ENCODE results near the gene SEC14L1.

SEC14L1 gene

DNA sequence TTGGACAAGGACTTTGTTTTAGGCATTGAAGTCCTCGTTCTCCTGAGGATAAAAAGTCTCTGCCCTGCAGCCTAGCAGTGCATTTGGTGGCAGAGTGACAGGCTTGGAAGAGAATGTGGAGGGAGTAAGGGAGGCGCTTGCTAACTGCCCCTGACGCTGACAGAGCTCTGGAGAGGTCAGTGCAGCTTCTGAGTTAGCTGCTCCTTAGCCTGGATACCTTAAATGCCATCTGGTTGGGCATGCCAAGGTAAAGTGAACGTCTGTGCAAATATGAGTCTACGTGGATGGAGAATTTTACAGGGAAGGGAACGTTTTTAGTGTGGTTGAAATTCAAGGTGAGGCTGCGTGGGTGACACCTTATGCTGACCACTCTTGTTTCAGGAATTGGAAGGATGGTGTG, 44.4 kb downstream of the SEC14L1 start:
- H3K4me3 ChIP-seq (replicated peaks; ENCODE audit: low read depth, low read length) = no peak overlapping the region
- DNase-seq (ENCODE audit: low read depth) = peak; percentile 32
- TF ChIP-seq, protein P1, sequence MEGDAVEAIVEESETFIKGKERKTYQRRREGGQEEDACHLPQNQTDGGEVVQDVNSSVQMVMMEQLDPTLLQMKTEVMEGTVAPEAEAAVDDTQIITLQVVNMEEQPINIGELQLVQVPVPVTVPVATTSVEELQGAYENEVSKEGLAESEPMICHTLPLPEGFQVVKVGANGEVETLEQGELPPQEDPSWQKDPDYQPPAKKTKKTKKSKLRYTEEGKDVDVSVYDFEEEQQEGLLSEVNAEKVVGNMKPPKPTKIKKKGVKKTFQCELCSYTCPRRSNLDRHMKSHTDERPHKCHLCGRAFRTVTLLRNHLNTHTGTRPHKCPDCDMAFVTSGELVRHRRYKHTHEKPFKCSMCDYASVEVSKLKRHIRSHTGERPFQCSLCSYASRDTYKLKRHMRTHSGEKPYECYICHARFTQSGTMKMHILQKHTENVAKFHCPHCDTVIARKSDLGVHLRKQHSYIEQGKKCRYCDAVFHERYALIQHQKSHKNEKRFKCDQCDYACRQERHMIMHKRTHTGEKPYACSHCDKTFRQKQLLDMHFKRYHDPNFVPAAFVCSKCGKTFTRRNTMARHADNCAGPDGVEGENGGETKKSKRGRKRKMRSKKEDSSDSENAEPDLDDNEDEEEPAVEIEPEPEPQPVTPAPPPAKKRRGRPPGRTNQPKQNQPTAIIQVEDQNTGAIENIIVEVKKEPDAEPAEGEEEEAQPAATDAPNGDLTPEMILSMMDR (IDR thresholded peaks at IDR 0.05; ENCODE audit: low read length, missing control alignments) = no peak

DNA sequence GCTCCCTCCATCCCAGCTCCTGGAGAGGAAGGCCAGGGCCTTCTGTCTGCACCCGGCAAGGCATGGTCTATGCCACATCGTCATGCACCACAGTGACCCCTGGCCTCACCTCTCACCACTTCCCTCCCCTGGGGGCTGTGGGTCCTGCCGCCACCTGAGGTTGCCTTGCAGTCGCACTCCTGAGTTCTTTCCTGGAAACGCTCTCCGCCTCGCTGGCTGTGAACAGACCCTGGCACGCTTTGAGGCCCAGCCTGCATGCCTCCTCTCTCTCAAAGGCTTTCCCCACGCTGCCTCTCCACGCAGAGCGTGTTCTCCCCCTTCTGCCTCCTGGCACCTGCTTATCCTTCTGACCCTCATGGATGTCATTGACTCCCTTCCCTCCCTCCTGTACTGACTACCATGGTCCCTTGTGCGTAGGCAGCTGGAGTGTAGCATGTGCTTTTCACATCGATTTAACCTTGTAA, 45.4 kb downstream of the SEC14L1 start:
- TF ChIP-seq, protein P1 (IDR thresholded peaks at IDR 0.05; ENCODE audit: low read length, missing control alignments) = no peak
- H3K4me3 ChIP-seq (replicated peaks; ENCODE audit: low read depth, low read length) = no peak overlapping the region
- DNase-seq (ENCODE audit: low read depth) = no peak

DNA sequence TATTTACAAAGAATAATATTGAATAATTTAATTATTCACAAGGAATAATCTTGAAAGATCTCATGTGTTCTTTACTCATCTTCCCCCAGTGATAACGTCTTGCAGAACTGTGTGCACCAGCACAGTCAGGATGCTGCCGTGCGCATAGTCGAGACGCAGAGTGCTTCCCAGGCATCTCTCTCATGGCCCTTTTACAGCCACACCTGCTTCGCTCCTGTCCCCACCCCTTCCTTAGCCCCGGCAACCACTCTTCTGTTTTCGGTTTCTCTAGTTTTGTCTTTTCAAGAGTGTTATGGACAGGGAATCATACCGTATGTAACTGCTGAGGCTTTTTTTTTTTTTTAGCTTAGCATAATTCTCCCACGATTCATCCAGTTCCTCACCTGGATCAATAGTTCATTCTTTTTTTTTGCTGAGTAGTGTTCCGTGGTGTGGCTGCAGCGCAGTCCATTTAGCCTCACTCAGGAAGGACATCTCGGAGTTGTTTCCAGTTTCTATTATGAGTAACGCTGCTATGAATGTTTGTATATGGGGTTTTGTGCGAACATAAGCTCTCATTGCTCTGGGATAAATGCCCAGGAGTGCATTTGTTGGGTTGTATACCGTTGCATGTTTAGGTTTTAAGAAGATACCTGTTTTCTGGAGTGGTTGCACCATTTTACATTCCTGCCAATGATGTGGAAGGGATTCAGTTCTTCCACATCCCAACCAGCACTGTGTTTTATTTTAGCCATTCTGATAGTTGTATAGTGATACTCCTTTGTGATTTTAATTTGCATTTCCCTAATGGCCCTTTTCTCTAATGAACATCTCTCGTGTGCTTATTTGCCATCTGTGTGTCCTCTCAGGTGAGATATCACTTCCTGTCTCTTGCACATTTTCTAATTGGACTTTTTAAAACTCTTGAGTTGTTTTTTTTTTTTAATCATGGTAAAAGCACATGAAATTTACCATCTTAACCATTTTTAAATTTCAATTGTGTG, 47.6 kb downstream of the SEC14L1 start:
- H3K4me3 ChIP-seq (replicated peaks; ENCODE audit: low read depth, low read length) = no peak overlapping the region
- no peak for DNase-seq (ENCODE audit: low read depth)
- TF ChIP-seq, protein P1 (IDR thresholded peaks at IDR 0.05; ENCODE audit: low read length, missing control alignments) = no peak

DNA sequence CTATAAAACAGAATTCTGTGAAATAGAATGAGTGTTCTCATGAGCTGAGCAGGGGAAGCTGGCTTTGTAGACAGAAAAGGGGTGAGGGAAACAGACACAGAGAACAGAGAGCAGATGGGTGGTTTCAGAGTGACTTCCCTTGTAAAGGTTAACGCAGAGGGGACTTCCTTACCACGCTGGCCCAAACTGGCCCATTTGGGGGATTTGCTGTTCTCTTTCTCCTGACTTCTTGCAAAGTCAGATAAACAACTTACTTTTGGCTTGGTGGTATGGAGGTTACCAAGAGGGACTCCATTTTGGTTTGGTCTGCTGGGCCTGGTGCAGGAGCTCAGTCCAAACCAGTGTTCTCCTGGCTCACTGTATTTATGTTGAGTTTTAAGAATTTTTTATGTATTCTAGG, 48.4 kb downstream of the SEC14L1 start:
- TF ChIP-seq, protein P1 (IDR thresholded peaks at IDR 0.05; ENCODE audit: low read length, missing control alignments) = no peak
- no peak overlapping the region for H3K4me3 ChIP-seq (replicated peaks; ENCODE audit: low read depth, low read length)
- DNase-seq (ENCODE audit: low read depth) = no peak

DNA sequence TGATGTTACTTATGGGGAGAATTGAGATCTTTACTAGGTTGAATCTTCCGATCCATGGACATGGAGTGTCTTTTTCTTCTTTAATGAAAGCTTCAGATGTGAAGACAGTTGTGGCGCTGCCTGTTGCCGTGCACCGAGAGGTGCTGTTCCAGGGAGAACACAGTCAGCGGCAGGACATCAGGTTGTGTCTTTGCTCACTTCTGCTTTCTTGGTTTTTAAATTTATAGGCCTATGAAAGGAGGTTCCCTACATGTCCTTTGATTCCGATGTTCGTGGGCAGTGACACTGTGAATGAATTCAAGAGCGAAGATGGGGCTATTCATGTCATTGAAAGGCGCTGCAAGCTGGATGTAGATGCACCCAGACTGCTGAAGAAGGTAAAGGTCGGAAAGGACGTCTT, 49.8 kb downstream of the SEC14L1 start:
- TF ChIP-seq, protein P1 (IDR thresholded peaks at IDR 0.05; ENCODE audit: low read length, missing control alignments) = no peak
- no peak overlapping the region for H3K4me3 ChIP-seq (replicated peaks; ENCODE audit: low read depth, low read length)
- DNase-seq (ENCODE audit: low read depth) = no peak

DNA sequence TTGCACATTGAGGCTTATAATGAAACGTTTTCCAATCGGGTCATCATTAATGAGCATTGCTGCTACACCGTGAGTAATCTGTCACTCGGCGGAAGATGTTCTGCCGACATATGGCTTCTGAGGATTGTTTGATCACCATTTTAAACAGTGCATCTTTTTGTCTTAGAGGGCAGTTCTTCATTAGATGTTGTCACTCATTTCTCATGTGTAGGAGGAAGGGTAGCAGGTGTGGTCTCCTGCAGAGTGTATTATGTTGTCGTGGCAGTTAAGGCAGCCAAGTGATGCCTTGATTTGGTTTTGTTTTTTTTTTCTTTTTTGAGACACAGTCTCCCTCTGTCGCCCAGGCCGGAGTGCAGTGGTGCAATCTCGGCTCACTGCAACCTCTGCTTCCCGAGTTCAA, 50.5 kb downstream of the SEC14L1 start:
- DNase-seq (ENCODE audit: low read depth) = no peak
- TF ChIP-seq, protein P1 (IDR thresholded peaks at IDR 0.05; ENCODE audit: low read length, missing control alignments) = no peak
- H3K4me3 ChIP-seq (replicated peaks; ENCODE audit: low read depth, low read length) = no peak overlapping the region

Measured in fibroblast of pulmonary artery (primary cell).